Umbilical cord (tissue), 2 donors: ENCODE results near the gene MAN2A2. TPM values are rescaled to one million over a fixed set of nuclear protein-coding genes. Genes with fewer than 3 reads are reported as not detected.

Experiments
- DNase-seq: peaks from one replicate; pipeline ENCODE4 v3.0.0-alpha.2; 2015; ENCODE audit warnings: low spot score
- total RNA-seq: library from RNA; depleted of rRNA; stranded (reverse); fragments of >200 nt; gene quantifications from one replicate; pipeline ENCODE4 v1.2.3, GENCODE V29; 2014; ENCODE audit warnings: low replicate concordance; ENCODE audit not compliant: insufficient read depth

Gene MAN2A2
- total RNA-seq = 41.4 TPM

DNA sequence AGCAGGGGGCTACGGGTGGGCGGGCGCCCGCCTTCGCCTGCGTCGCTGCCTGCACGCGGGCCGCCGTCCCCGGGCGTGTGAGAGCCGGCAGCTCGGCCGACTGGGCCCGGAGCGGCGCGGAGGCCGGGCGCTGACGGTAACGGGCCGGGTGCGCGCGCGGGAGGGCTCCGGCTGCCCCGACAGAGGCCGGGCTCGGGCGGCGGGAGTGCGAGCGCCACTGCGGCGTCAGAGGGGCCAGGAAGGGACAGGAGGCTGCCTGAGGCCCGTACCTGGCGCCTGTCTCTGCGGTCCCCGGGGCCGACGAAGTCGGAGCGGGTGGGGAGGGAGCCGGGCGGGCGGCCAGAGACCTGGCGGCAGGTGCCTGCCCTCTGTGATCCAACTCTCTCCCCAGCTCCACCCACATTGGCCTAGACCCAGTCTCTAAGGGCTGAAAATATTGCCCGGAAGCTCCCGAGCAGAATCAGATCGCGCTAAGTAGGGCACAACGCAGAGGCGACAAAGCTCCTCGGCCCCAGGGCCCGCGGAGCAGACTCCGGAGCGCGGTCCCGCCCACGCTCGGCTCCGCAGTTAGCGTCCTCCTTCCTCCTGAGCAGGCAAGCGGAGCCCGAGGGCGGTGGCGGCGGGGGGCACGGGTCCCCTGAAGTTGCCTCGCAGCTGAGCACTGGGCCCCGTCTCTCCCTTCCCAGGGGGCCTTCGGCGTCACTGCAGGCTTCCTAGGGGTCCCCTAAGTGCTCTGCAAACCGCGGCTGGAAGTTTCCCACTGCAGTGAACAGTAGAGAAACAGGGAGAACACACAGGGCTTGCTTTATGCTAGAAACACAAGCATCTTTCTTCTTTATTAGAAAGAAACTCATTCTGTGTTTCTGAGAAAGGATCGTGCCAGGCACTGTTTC lies at the start of gene MAN2A2:
Gene MAN2A2 (plus strand): TSS at position 463 of the 893 bp plus-strand sequence. CDS start 906 bp downstream, outside the sequence.
- peak; percentile 60 for DNase-seq

DNA sequence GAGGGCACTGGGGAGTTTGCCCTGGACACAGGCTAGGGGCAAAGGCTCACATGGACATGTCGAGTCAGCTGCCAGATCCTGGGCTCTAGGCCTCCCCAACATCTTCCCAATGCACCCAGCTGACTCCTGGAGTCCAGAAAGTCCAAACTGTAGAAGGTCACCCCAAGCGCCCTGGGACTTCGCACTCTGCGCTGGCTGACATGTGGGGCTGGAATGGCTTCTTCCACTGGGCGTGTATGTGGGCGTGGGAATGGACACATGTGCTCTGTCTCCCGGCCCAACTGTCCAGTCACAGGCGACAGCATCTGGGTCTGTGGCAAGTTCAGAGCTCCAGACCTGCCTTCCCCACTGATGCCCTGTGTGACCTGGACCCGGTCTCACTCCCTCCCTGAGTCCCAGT lies 48.0 kb upstream of the MAN2A2 start:
- DNase-seq = no peak

DNA sequence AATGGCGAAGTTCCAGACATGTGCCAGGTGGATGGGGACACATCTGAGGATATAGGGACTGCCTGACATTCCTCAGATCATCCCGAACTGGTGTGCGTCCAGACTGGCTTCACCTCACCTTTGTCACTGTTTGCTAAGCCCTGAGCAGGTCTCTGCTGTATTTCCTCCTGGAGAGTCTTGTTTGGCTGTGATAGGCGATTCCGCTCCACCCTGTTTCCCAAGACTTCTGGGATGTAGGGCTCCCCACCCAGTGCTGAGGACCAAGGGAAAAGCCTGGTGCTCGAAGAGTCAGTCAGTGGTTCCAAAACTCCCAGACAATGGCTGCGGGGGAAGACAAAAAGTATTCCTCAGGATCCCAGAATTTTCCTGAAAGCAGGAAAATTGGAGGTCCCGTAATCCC lies 45.8 kb upstream of the MAN2A2 start:
- DNase-seq = no peak

DNA sequence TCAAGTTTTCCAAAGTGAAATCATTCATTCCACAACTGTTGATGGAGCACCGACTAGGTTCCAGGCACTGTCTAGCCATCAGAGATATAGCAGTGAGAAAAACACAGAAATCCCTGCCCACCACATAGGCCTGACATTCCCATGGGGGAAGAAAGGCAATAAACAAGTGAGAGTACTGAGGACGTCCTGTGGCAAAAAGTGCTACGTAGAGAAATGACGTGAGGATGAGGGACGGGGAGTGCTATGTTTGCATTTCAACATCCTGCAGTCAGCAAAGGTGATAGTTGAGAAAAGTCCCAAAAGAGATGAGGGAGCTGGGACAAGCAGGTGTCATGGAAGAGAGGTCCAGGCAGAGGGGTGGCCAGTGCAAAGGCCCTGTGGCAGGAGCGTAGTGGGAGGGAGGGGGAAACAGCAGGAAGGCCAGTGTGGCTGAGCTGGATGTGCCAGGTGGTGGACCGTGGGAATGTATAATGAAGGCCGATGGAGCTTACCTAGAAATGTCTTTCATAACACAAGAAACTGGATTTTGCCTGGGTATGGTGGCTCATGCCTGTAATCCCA lies 45.1 kb upstream of the MAN2A2 start:
- DNase-seq = no peak

- no peak for DNase-seq
Measured at GRCh38 chr15:90859234-90860131, 43.6 kb upstream of the MAN2A2 start.

DNA sequence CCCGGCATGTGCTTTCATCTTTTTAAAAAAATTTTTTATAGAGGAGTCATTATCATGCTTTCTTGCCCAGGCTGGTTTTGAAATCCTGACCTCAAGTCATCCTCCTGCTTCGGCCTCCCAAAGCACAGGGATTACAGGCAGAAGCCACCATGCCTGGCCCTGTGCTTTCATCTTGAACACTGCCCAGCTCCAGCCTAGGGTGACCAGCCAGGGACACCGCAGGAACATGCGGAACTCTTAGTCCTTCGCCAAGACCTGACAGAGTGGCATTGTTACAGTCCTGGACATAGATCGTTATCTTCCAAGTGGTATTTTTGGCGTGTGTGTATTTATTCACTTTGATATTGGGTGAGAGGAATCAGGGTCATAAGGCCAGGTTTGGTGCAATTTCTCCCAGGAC lies 42.7 kb upstream of the MAN2A2 start:
- no peak for DNase-seq

DNA sequence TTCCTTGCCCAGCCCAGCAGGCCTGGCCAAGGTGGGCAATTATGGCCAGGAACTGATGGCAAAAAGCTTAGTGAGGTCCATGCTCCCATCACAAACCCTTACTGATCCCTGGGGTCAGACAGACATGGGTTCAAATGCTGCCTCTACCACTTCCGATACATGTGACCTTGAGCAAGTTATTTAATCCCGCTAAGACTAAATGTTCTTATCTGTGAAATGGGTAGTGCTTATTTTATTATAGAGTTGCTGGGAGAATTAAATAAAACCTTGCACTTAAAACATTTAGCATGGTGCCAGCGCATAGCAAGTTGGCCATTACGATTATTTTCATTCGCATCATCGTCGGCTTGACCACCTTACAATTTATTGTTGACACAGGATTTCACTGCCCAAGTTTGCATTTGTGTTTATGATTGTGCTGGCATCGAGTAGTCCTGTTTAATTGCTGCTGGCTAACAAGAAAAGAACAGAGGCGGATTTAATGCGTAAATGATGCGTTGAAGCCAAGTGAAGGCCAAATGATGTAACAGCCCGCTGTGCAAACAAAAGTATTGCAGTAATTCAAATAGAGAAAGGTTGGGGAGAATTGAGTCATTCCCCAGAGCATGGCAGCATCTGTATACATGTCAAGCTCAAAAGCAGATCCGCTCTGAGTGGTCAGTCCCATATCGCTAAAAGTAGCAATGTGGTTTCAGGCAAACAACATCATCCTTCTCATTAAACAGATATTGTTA lies 42.0 kb upstream of the MAN2A2 start:
- DNase-seq = no peak

DNA sequence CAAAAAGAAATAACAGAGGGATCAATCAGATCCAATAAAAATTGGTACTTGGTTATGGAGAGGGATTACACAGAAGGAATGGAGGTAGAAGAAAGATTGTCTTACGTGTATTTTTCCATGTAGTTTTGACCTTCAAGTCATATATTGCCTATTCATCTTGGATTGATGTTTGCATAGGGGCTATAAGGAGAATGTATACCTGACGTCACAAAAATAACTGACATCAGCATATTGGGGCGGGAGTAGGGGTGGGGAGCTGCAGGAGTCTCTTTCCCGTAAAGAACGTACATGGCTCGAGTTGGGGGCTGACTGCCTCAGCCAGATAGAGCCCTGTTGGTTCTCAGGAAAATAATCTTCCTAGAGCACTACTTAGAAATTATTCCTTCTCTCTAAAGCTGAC lies 40.6 kb upstream of the MAN2A2 start:
- no peak for DNase-seq

DNA sequence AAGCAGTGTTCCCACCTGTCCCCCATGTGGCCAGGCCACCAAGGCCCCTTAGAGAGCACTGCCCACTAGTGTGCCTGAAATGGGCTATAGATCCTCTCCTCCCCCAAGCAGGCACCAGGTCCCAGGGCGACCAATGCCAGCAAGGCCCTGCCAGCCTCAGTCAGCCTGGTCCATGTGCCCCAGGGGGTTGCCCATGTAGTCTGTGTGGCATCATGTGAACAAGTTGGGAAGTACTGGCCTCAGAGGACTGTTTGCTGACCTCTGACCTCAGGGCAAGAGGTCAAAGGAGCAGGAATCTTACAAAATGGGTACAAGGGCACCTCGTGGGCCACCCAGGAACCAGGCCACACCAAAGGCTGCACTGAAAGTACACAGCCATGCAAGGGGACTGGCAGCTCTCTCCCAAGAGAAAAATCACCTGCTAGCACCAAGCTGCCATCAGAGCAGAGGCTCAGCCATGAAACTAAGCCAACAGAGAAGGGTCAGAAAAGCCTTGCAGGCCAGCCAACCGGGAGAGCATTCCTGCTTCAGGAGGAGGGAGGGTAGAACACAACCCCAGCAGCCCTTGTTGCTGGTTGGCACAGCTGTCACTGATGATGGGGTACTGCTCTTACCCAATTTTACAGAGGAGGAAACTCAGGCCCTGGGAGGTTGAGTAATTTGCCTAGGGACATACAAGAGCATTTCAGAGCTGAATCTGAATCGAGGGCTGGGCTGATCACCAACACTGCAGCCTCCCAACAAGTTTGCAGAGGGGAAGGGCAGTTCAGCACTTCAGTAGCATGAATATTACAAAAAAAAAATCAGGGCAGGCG lies 39.9 kb upstream of the MAN2A2 start:
- DNase-seq = no peak

GRCh38 chr15:90863987-90864386 lies 39.1 kb upstream of the MAN2A2 start:
- no peak for DNase-seq

DNA sequence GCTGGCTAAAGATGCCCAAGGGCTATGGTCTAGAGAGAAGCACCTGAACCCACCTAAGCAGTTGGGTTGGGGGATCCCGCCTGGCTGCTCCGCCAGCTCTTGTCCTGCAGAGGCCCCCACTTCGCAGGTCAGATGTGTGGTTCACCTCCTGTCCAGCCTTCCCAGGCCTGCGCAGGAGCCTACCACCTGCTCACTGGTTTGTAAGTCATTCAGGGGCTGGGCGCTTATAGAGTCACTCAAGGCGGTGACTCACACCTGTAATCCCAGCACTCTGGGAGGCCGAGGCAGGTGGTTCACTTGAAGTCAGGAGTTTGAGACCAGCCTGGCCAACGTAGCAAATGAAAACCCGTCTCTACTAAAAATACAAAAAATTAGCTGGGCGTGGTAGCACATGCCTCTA lies 38.6 kb upstream of the MAN2A2 start:
- no peak for DNase-seq

DNA sequence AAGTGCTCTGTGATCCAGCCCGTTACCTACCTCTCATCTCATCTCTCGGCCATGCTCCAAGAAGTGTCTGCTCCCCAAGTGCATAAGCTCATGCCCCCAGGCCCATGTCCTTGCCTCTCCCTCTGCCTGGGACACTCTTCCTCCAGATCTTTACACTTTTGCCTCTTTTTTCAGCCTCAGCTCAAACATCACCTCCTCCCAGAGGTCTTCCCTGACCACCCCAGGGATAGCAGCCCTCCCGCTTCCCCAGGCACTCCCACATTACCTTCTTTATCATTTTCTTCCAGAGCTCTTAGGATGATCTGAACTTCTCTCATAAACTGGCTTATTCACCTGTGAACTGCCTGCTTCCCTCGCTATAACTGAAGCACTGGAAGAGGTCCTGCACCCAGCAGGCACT lies 37.4 kb upstream of the MAN2A2 start:
- no peak for DNase-seq

DNA sequence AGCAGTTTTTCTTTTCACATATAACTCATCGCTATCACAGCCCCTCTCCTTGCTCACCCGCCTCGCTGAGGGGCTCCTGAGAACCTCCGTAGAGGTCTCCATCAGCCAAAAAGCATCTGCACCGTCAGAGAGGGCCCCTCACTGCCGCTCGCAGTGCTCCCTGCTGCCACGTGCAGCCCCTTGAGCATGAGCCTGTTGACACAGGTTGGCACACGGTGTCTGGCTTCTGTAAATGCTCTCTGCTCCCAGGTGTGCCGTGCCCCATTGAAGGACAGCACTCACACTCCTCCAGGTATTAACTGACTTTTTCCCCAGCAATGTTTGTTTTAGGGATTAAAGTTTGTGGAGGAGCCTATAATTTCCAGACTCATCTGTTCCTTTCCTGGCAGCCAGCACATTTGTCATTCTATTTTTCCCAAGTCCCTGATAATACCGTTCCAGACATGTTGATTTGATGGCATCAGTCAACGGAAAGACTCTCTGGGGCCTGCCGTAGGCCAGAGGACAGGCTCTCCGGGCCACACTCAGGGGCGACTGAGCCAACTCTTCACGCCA lies 36.9 kb upstream of the MAN2A2 start:
- no peak for DNase-seq

- no peak for DNase-seq
Measured at GRCh38 chr15:90866800-90867199, 36.3 kb upstream of the MAN2A2 start.

DNA sequence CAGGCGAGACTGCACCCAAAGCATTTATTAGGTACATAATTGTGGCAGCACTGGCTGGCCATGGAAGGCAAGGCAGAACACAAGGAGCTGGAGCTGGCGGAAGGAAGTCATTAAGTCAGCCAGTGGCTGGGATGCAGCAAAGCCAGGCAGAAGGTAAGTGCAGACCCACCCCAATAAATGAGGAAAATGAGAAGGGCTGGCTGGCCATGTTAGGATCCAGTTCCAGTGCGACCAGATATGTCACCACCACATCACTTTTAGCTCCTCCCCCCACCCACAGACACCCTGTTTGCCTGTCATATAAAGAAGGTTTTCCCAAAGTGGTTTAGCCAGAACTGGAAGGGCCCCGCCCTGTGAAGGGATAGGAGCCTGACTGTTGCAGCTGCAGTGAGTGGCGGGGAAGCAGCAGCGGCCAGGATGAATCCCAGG lies 34.8 kb upstream of the MAN2A2 start, which contains the start of gene FURIN:
Gene FURIN (plus strand): TSS at position 328 of the 429 bp plus-strand sequence. CDS start 7,153 bp downstream, outside the sequence.
- no peak for DNase-seq

GRCh38 chr15:90869140-90869541 lies 34.0 kb upstream of the MAN2A2 start:
- DNase-seq = no peak

DNA sequence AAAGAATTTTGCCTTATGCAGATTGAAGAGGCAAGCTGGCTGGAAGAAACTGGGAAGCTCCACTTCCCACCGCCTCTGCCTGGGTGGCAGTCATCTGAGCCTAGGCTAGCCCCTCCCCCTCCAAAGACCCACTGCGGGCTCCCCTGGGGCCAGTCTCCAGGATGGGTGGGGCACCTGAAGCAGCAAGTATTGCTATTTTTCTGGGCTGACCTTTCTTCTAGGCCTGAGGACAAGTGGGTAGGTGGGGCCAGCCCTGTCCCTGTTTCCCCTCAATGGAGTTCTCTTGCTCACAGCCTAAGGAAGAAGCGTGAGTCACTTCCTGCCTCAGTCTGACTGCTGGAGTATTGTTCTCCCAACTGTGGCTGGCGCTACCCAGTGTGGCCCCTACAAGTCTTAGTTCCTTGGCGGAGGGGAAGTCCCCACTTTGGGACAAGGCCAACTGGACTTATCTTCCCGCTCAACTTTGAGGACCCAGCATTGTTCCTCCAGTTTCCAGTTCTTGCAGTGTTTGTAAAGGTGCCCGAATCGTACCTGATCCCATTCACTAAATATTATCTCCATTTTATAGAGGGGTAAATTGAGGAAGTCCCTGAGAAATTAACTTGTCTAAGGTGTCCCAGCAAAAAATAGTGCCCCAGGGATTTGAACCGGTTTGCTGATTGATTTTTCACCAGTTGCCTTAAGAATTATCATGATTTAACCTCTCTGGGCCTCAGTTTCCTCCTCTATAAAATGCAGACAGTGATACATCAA lies 33.3 kb upstream of the MAN2A2 start:
- DNase-seq = peak; percentile 78

GRCh38 chr15:90870354-90871138 lies 32.6 kb upstream of the MAN2A2 start:
- DNase-seq = no peak
